Neural cell (in vitro differentiated cells): ENCODE measurements around the gene SMARCC2. TPM values are rescaled to one million over a fixed set of nuclear protein-coding genes. Genes with fewer than 3 reads are reported as not detected.
"Not testable (repeated sequence)": the region's sequence is repeated elsewhere in the genome, so short reads cannot be mapped to it uniquely, and the experiment has no call there.

ENCODE experiments used
- H2AFZ ChIP-seq: fragments of 200-600, 300-800 bp; sonication (generic), shearing (Covaris generic); 2 replicates; pipeline ENCODE4 v1.6.0; 2014; ENCODE audit warnings: low read depth, mild to moderate bottlenecking, antibody characterized with exemption, low read length, moderate library complexity
- H3F3A ChIP-seq: fragments of 200-600 bp; shearing (Covaris generic); 2 replicates; pipeline ENCODE4 v1.6.1; 2016; ENCODE audit warnings: mild to moderate bottlenecking, moderate library complexity, mixed read lengths, antibody characterized with exemption, low read length; ENCODE audit not compliant: insufficient read depth, poor library complexity, severe bottlenecking
- H3K27ac ChIP-seq: fragments of 200-600, 300-800 bp; sonication (generic), shearing (Covaris generic); 2 replicates; pipeline ENCODE4 v1.5.1; 2014; ENCODE audit warnings: mild to moderate bottlenecking, low read length, moderate library complexity
- H3K27me3 ChIP-seq: fragments of 300-800, 200-600 bp; sonication (generic), shearing (Covaris generic); 2 replicates; pipeline ENCODE4 v1.6.0; 2014; ENCODE audit warnings: mild to moderate bottlenecking, low read depth, low read length, moderate library complexity; ENCODE audit not compliant: insufficient read depth
- H3K36me3 ChIP-seq: fragments of 300-800, 200-600 bp; sonication (generic), shearing (Covaris generic); 2 replicates; pipeline ENCODE4 v1.5.1; 2014; ENCODE audit warnings: mild to moderate bottlenecking, antibody characterized with exemption, low read length, moderate library complexity; ENCODE audit not compliant: insufficient read depth
- H3K4me2 ChIP-seq: fragments of 300-800, 200-600 bp; sonication (generic), shearing (Covaris generic); 2 replicates; pipeline ENCODE4 v1.6.0; 2014; ENCODE audit warnings: mild to moderate bottlenecking, low read length
- H3K4me3 ChIP-seq: fragments of 300-800, 200-600 bp; sonication (generic), shearing (Covaris generic); 2 replicates; pipeline ENCODE4 v1.5.1; 2014; ENCODE audit warnings: mild to moderate bottlenecking, low read length, moderate library complexity
- H3K79me2 ChIP-seq: fragments of 200-600 bp; shearing (Covaris generic); replicated peaks from 2 replicates; pipeline ENCODE4 v1.6.0; 2014; ENCODE audit warnings: mild to moderate bottlenecking, low read length, moderate library complexity; ENCODE audit not compliant: insufficient read depth
- H3K9ac ChIP-seq: fragments of 300-800, 200-600 bp; sonication (generic), shearing (Covaris generic); 2 replicates; pipeline ENCODE4 v1.6.1; 2016; ENCODE audit warnings: mild to moderate bottlenecking, low read length, mixed read lengths
- H3K9me2 ChIP-seq: fragments of 200-600 bp; shearing (Covaris generic); 2 replicates; pipeline ENCODE4 v1.6.1; 2016; ENCODE audit warnings: mild to moderate bottlenecking, low read length, mixed read lengths; ENCODE audit not compliant: insufficient read depth
- H3K9me3 ChIP-seq: fragments of 200-600, 300-800 bp; sonication (generic), shearing (Covaris generic); 2 replicates; pipeline ENCODE4 v1.6.1; 2016; ENCODE audit warnings: mild to moderate bottlenecking, mixed run types, low read length, moderate library complexity, mixed read lengths
- H4K20me1 ChIP-seq: fragments of 200-600 bp; shearing (Covaris generic); 2 replicates; pipeline ENCODE4 v1.6.1; 2016; ENCODE audit warnings: mild to moderate bottlenecking, mixed run types; ENCODE audit not compliant: insufficient read depth
- CTCF ChIP-seq: fragments of 450-650 bp; IDR thresholded peaks from 2 replicates; pipeline ENCODE4 v1.5.1; 2014; ENCODE audit warnings: antibody characterized with exemption, mild to moderate bottlenecking, moderate library complexity; ENCODE audit not compliant: poor library complexity, severe bottlenecking
- EP300 ChIP-seq: fragments of 450-650 bp; conservative IDR thresholded peaks from 2 replicates; pipeline ENCODE4 v1.6.1; 2014; ENCODE audit warnings: antibody characterized with exemption, mild to moderate bottlenecking, moderate library complexity; ENCODE audit not compliant: poor library complexity, severe bottlenecking
- EZH2 ChIP-seq: fragments of 200-600, 300-800 bp; shearing (Covaris generic), sonication (generic); IDR thresholded peaks from 2 replicates; pipeline ENCODE4 v1.6.1; 2014; ENCODE audit warnings: antibody characterized with exemption, low read length, borderline replicate concordance, mild to moderate bottlenecking; ENCODE audit not compliant: insufficient read depth, poor library complexity, severe bottlenecking
- MXI1 ChIP-seq: fragments of 450-650 bp; conservative IDR thresholded peaks from 2 replicates; pipeline ENCODE4 v1.6.1; 2014; ENCODE audit warnings: antibody characterized with exemption, mild to moderate bottlenecking; ENCODE audit not compliant: poor library complexity, severe bottlenecking
- POLR2AphosphoS5 ChIP-seq: IDR thresholded peaks from 2 replicates; pipeline ENCODE4 v1.6.1; 2012
- RAD21 ChIP-seq: fragments of 450-650 bp; conservative IDR thresholded peaks from 2 replicates; pipeline ENCODE4 v1.6.1; 2014; ENCODE audit warnings: antibody characterized with exemption, mild to moderate bottlenecking, moderate library complexity
- REST ChIP-seq: IDR thresholded peaks from 2 replicates; pipeline ENCODE4 v1.6.1; 2012; ENCODE audit warnings: borderline replicate concordance
- SMC3 ChIP-seq: fragments of 450-650 bp; conservative IDR thresholded peaks from 2 replicates; pipeline ENCODE4 v1.6.1; 2014; ENCODE audit warnings: antibody characterized with exemption, mild to moderate bottlenecking, moderate library complexity; ENCODE audit not compliant: poor library complexity
- TAF1 ChIP-seq: IDR thresholded peaks from 2 replicates; pipeline ENCODE4 v1.6.1; 2012; ENCODE audit warnings: low read depth
- polyA plus RNA-seq: library from polyadenylated mRNA; depleted of rRNA; stranded (reverse); fragments of >200 nt; gene quantifications from 2 replicates; pipeline ENCODE4 v1.2.3, GENCODE V29; 2014

SMARCC2 gene
- polyA plus RNA-seq, 1 donor from 2014 or later: 85.6 TPM

GRCh38 chr12:56157201-56158028 lies 31.9 kb downstream of the SMARCC2 start:
- Histone ChIP-seq H3K4me3 (peak overlapping the region; percentile 79), H2AFZ (peak overlapping the region; percentile 42), H3K27me3 (no peaks in the 10 kb centered on the region), H3K9me2 (no peaks in the 10 kb centered on the region), H3K79me2 (peaks cover 40% of the 10 kb centered on the region), H3K27ac (peak overlapping the region; percentile 98), H3K9ac (peak overlapping the region; percentile 92), H3K4me2 (peak overlapping the region; percentile 69), H3K36me3 (peaks cover 13% of the 10 kb centered on the region), H3K9me3 (no peaks in the 10 kb centered on the region), H3F3A (no peaks in the 10 kb centered on the region), H4K20me1 (peaks cover 5% of the 10 kb centered on the region)
- TF ChIP-seq EP300 (no peak), POLR2AphosphoS5 (peak; percentile 7), SMC3 (no peak), MXI1 (peak; percentile 31), RAD21 (peak; percentile 8), CTCF (peak; percentile 34)

DNA sequence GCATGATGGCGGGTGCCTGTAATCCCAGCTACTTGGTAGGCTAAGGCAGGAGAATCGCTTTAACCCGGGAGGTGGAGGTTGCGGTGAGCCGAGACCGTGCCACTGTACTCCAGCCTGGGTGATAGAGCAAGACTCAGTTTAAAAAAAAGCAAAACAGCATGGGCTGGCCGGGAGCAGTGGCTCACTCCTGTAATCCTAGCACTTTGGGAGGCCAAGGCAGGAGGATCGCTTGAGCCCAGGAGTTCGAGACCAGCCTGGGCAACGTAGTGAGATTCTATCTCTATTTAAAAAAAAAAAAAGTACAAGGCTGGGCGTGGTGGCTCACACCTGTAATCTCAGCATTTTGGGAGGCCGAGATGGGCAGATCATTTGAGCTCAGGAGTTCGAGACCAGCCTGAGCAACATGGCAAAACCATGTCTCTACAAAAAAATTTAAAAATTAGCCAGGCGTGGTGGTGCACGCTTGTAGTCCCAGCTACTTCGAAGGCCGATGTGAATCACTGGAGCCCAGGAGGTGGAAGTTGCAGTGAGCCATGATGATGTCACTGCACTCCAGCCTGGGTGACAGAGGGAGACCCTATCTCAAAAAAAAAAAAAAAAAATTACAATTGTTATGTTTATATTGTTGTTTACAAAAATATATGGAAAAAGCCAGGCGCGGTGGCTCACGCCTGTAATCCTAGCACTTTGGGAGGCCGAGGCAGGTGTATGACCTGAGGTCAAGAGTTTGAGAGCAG lies 32.7 kb downstream of the SMARCC2 start:
- not testable (repeated sequence) for H4K20me1 ChIP-seq, H3K27me3 ChIP-seq, H3F3A ChIP-seq, H3K9me3 ChIP-seq, H2AFZ ChIP-seq, H3K4me2 ChIP-seq, H3K9me2 ChIP-seq
- Histone ChIP-seq H3K4me3 (peak overlapping the region; percentile 79), H3K79me2 (peaks cover 40% of the 10 kb centered on the region), H3K9ac (peak overlapping the region; percentile 92), H3K36me3 (peaks cover 13% of the 10 kb centered on the region), H3K27ac (peak overlapping the region; percentile 98)

DNA sequence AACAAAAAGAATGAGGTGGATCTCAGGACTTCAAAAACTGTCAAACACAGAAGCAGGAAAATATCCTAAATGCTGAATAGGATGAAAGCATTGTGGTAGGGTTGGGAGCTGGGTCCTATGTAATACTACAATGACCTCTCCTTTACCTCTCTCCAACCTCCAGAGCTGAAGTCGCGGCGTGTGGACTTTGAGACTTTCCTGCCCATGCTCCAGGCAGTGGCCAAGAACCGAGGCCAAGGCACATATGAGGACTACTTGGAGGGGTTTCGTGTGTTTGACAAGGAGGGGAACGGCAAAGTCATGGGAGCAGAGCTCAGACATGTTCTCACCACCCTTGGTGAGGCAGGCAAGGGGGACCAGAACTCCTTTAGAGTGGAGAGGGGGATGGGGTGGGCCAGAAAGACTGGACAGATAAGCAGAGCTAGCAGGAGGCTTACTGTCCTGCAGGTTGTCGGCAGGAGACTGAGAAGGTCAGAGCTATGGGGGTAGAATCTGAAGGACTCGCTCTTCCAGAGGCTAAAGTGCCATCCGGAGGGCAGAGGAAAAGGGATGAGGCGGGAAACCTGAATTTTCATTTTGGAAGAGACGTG lies 33.9 kb downstream of the SMARCC2 start:
- Histone ChIP-seq H3K9ac (no peak overlapping the region), H3K9me3 (no peaks in the 10 kb centered on the region), H3K4me3 (no peak overlapping the region), H3K79me2 (peaks cover 35% of the 10 kb centered on the region), H3F3A (peaks cover 3% of the 10 kb centered on the region), H3K27me3 (no peaks in the 10 kb centered on the region), H4K20me1 (peaks cover 2% of the 10 kb centered on the region), H3K36me3 (peaks cover 9% of the 10 kb centered on the region), H3K4me2 (no peak overlapping the region), H2AFZ (no peak overlapping the region), H3K27ac (no peak overlapping the region), H3K9me2 (no peaks in the 10 kb centered on the region)
- no peak for TF ChIP-seq POLR2AphosphoS5
- TF ChIP-seq REST: no peak
- TF ChIP-seq EZH2: no peak
- TF ChIP-seq TAF1: no peak
- no peak for TF ChIP-seq EP300
- TF ChIP-seq MXI1: no peak
